Body of pancreas (tissue), 4 donors: ENCODE data around the gene CAPN12. TPM values are rescaled to one million over a fixed set of nuclear protein-coding genes. Genes with fewer than 3 reads are reported as not detected.

Source experiments
- ATAC-seq: fragments of 150-250 bp; one replicate; pipeline ENCODE4 v1.9.1; 2016
- DNase-seq, 4 donors: peaks; one replicate each; pipeline ENCODE4 v3.0.0-alpha.2; 2019
- H3K27ac ChIP-seq, 4 donors: fragments of 200-600 bp; sonication (generic); 1 replicate in 3 of 4; 2 replicates in 1 of 4; pipeline versions ENCODE4 v1.5.1 to v1.6.1; 2016 to 2019; ENCODE audit warnings: mild to moderate bottlenecking in 1 of 4, mixed read lengths in 1 of 4, moderate library complexity in 1 of 4
- H3K27me3 ChIP-seq, 2 donors: fragments of 200-600 bp; sonication (generic); one replicate each; pipeline ENCODE4 v1.6.0; 2016; ENCODE audit warnings: mild to moderate bottlenecking in 1 of 2
- H3K36me3 ChIP-seq, 2 donors: fragments of 200-600 bp; sonication (generic); replicated peaks in 1 of 2; 2 replicates each; pipeline ENCODE4 v1.5.1; 2016; ENCODE audit warnings: low read depth in 2 of 2; ENCODE audit not compliant: insufficient read depth in 1 of 2
- H3K4me1 ChIP-seq: fragments of 200-600 bp; sonication (generic); one replicate; pipeline ENCODE4 v1.6.0; 2016
- H3K4me3 ChIP-seq, 2 donors: fragments of 200-600 bp; sonication (generic); 1 replicate in 1 of 2; 2 replicates in 1 of 2; pipeline ENCODE4 v1.5.1; 2016 to 2019
- H3K9me3 ChIP-seq, 3 donors: fragments of 200-600 bp; sonication (generic); 1 replicate in 2 of 3; 2 replicates in 1 of 3; pipeline ENCODE4 v1.5.1; 2016
- CTCF ChIP-seq, 7 experiments: fragments of 450-650 bp in 4 of 7; fragments of 200-600 bp in 3 of 7; sonication (generic) in 3 of 7; IDR thresholded peaks; one replicate each; pipeline ENCODE4 v1.5.1; 2016 to 2019; ENCODE audit warnings: antibody characterized with exemption in 7 of 7
- POLR2A ChIP-seq, 3 donors: fragments of 450-650 bp; IDR thresholded peaks; one replicate each; pipeline ENCODE4 v1.6.1; 2016; ENCODE audit warnings: antibody characterized with exemption in 3 of 3, mild to moderate bottlenecking in 2 of 3
- WGBS, 2 donors: methylation state at CpG; one replicate each; pipeline ENCODE4 v1.1.5; 2017; 5-methylcytosine and 5-hydroxymethylcytosine counted together
- intact Hi-C: fragments of 100-400 bp; cut with DNase I; formaldehyde crosslinking; loops from one replicate; pipeline ENCODE4 v1.15.1; 2023
- total RNA-seq, 2 donors: library from RNA; depleted of rRNA; stranded (reverse); fragments of >200 nt; gene quantifications; one replicate each; pipeline ENCODE4 v1.1.0, GENCODE V29; 2016

CAPN12 gene
- total RNA-seq, 2 donors from 2014 or later = 9.9 to 11.4 TPM

- H3K27ac ChIP-seq = peak overlapping the region; percentile 93 to 99 (median 98)
Measured at GRCh38 chr19:38682195-38682867, 61.9 kb downstream of the CAPN12 start.

More at GRCh38 chr19:38682195-38682867, 61.9 kb downstream of the CAPN12 start:
- peaks cover 97% of the 10 kb centered on the region for H3K4me1 ChIP-seq
- WGBS, 2 donors = 87 to 96% methylated on average over 11 of the region's 11 CpGs
- intact Hi-C loops = no loop called here
- no peak for TF ChIP-seq CTCF (IDR thresholded peaks at IDR 0.05)
- no peak for TF ChIP-seq POLR2A (IDR thresholded peaks at IDR 0.05)
- no peak overlapping the region for H3K4me3 ChIP-seq
- no peaks in the 10 kb centered on the region for H3K36me3 ChIP-seq
- no peaks in the 10 kb centered on the region for H3K27me3 ChIP-seq
- ATAC-seq = no peak
- DNase-seq = no peak
- no peaks in the 10 kb centered on the region for H3K9me3 ChIP-seq

Other genes with a start within 250 kb of the CAPN12 start
- 1 to 10 TPM; 2.0 to 2.9 TPM for gene MAP4K1, start 126.5 kb downstream of the CAPN12 start, total RNA-seq
- gene EIF3K, start 125.3 kb downstream of the CAPN12 start, total RNA-seq = 100 to 1,000 TPM; 108 to 169 TPM
- 100 to 1,000 TPM; 143 to 148 TPM for gene ACTN4, start 96.8 kb downstream of the CAPN12 start, total RNA-seq
- not detected for gene LGALS7, start 29.0 kb upstream of the CAPN12 start, total RNA-seq
- not detected for gene LGALS7B, start 44.7 kb upstream of the CAPN12 start, total RNA-seq
- gene LGALS4, start 68.5 kb upstream of the CAPN12 start, total RNA-seq = 100 to 1,000 TPM in 1 of 2 donors, 10 to 100 TPM in 1; 54.1 to 153 TPM
- gene ECH1, start 87.3 kb upstream of the CAPN12 start, total RNA-seq = 10 to 100 TPM; 87.4 to 93.3 TPM
- gene HNRNPL, start 105.5 kb upstream of the CAPN12 start, total RNA-seq = 100 to 1,000 TPM in 1 of 2 donors, 10 to 100 TPM in 1; 80.4 to 139 TPM
- gene RINL, start 133.8 kb upstream of the CAPN12 start, total RNA-seq = 10 to 100 TPM in 1 of 2 donors, 1 to 10 TPM in 1; 6.9 to 13.7 TPM
- 10 to 100 TPM; 33.2 to 39.6 TPM for gene SIRT2, start 155.1 kb upstream of the CAPN12 start, total RNA-seq
- gene NFKBIB, start 155.5 kb upstream of the CAPN12 start, total RNA-seq = 10 to 100 TPM in 1 of 2 donors, 1 to 10 TPM in 1; 7.8 to 28.3 TPM
- not detected for gene CCER2, start 167.7 kb upstream of the CAPN12 start, total RNA-seq
- 10 to 100 TPM; 25.2 to 34.6 TPM for gene SARS2, start 186.3 kb upstream of the CAPN12 start, total RNA-seq
- gene MRPS12, start 186.5 kb upstream of the CAPN12 start, total RNA-seq = 10 to 100 TPM; 16.6 to 16.8 TPM
- 10 to 100 TPM; 18.8 to 25.2 TPM for gene FBXO17, start 231.3 kb upstream of the CAPN12 start, total RNA-seq